ENCODE results near the gene MTMR12. TPM values are rescaled to one million over a fixed set of nuclear protein-coding genes. Genes with fewer than 3 reads are reported as not detected.
A peak's percentile ranks its signal among the peaks of the same experiment; 100 is the strongest.
"Not testable (repeated sequence)": the region's sequence is repeated elsewhere in the genome, so short reads cannot be mapped to it uniquely, and the experiment has no call there.

Gene MTMR12
- total and polyA plus RNA-seq, 7 experiments from 2014 or later: 12.4 to 28.2 (median 23.8) TPM

GRCh38 chr5:32288135-32288534 lies 24.6 kb downstream of the MTMR12 start:
- DNase-seq; H3K27ac ChIP-seq (ENCODE audit: low read depth, low read length); POLR2A ChIA-PET; H3K27me3 Mint-ChIP-seq; H3K27me3 ChIP-seq (ENCODE audit: control insufficient read depth in 2 of 2, insufficient read depth in 2 of 2, low read length in 2 of 2); H3K9me3 ChIP-seq (ENCODE audit: control insufficient read depth in 2 of 3, low read length in 3 of 3); intact Hi-C loops (cut with micrococcal nuclease); H3K4me3 Mint-ChIP-seq; ATAC-seq; H3K4me3 ChIP-seq (ENCODE audit: low read length); H3K9me3 Mint-ChIP-seq; H3K36me3 ChIP-seq (ENCODE audit: control insufficient read depth in 2 of 3, insufficient read depth in 3 of 3, low read length in 3 of 3); H3K4me1 ChIP-seq (ENCODE audit: control insufficient read depth in 2 of 2, insufficient read depth in 2 of 2, low read length in 2 of 2): not testable (repeated sequence)
- H3K4me1 Mint-ChIP-seq: peaks cover 18 to 61% (median 56%) of the 10 kb centered on the region in 7 donors
- CTCF ChIA-PET: interaction anchor here (0.7 kb wide), 1 partner anchor 57 kb away, joined by 3 read pairs; no protein-coding TSS in a partner anchor
- H3K27ac Mint-ChIP-seq: peak overlapping the region in 4 of 9 donors; percentile 32 to 52 (median 50)
- peaks cover 9 to 33% (median 23%) of the 10 kb centered on the region in 5 donors for H3K36me3 Mint-ChIP-seq

- H3K27me3 ChIP-seq (ENCODE audit: control insufficient read depth in 2 of 2, insufficient read depth in 2 of 2, low read length in 2 of 2); H3K27ac ChIP-seq (ENCODE audit: low read depth, low read length); H3K36me3 ChIP-seq (ENCODE audit: control insufficient read depth in 2 of 3, insufficient read depth in 3 of 3, low read length in 3 of 3); H3K9me3 ChIP-seq (ENCODE audit: control insufficient read depth in 2 of 3, low read length in 3 of 3); DNase-seq; H3K9me3 Mint-ChIP-seq; POLR2A ChIA-PET; H3K4me1 ChIP-seq (ENCODE audit: control insufficient read depth in 2 of 2, insufficient read depth in 2 of 2, low read length in 2 of 2); H3K4me3 Mint-ChIP-seq; H3K4me3 ChIP-seq (ENCODE audit: low read length); H3K27me3 Mint-ChIP-seq; intact Hi-C loops (cut with micrococcal nuclease); ATAC-seq: not testable (repeated sequence)
- CTCF ChIA-PET: interaction anchor here (0.7 kb wide), 1 partner anchor 57 kb away, joined by 3 read pairs; no protein-coding TSS in a partner anchor
- Mint-ChIP-seq H3K4me1 (peaks cover 17 to 61% (median 56%) of the 10 kb centered on the region in 7 donors), H3K27ac (peak overlapping the region in 1 of 9 donors; percentile 39), H3K36me3 (peaks cover 3 to 30% (median 20%) of the 10 kb centered on the region in 5 donors)
Measured at GRCh38 chr5:32287525-32287924, 25.2 kb downstream of the MTMR12 start.

- no peak overlapping the region for H3K27ac ChIP-seq (ENCODE audit: low read depth, low read length)
- POLR2A ChIA-PET: no interaction called here
Measured at GRCh38 chr5:32285510-32286138, 27.1 kb downstream of the MTMR12 start.

GRCh38 chr5:32283539-32284377 lies 29.0 kb downstream of the MTMR12 start:
- intact Hi-C loops (cut with micrococcal nuclease): loop anchor here in 1 of 2 donors (2.0 kb wide), 1 partner anchor 111 kb away; no protein-coding TSS in a partner anchor
- Mint-ChIP-seq H3K36me3 (peaks cover 0 to 35% (median 12%) of the 10 kb centered on the region in 5 donors), H3K27me3 (no peaks in the 10 kb centered on the region), H3K4me3 (no peak overlapping the region), H3K27ac (peak overlapping the region in 5 of 9 donors; percentile 7 to 55 (median 14)), H3K4me1 (peaks cover 10 to 67% (median 63%) of the 10 kb centered on the region in 7 donors), H3K9me3 (peaks cover 0 to 4% (median 0%) of the 10 kb centered on the region in 11 donors)
- ATAC-seq (peak; percentile 68), DNase-seq (no peak)
- H3K36me3 ChIP-seq (ENCODE audit: control insufficient read depth in 2 of 3, insufficient read depth in 3 of 3, low read length in 3 of 3): no peaks in the 10 kb centered on the region
- H3K4me1 ChIP-seq (ENCODE audit: control insufficient read depth in 2 of 2, insufficient read depth in 2 of 2, low read length in 2 of 2): peaks cover 0 to 12% of the 10 kb centered on the region in 2 donors
- POLR2A ChIA-PET: interaction anchor here (0.6 to 0.9 kb wide), 2 partner anchors 27 to 63 kb away, joined by 3 read pairs; no protein-coding TSS in a partner anchor
- no peaks in the 10 kb centered on the region for H3K9me3 ChIP-seq (ENCODE audit: control insufficient read depth in 2 of 3, low read length in 3 of 3)
- no peak overlapping the region for H3K4me3 ChIP-seq (ENCODE audit: low read length)
- CTCF ChIA-PET: interaction anchor here (0.8 kb wide), 1 partner anchor 46 kb away, joined by 3 read pairs; no protein-coding TSS in a partner anchor
- H3K27me3 ChIP-seq (ENCODE audit: control insufficient read depth in 2 of 2, insufficient read depth in 2 of 2, low read length in 2 of 2): no peaks in the 10 kb centered on the region
- H3K27ac ChIP-seq (ENCODE audit: low read depth, low read length): no peak overlapping the region

More at GRCh38 chr5:32285510-32286138, 27.1 kb downstream of the MTMR12 start:
- Histone ChIP-seq H3K4me3 (ENCODE audit: low read length) (no peak overlapping the region), H3K36me3 (ENCODE audit: control insufficient read depth in 2 of 3, insufficient read depth in 3 of 3, low read length in 3 of 3) (no peaks in the 10 kb centered on the region), H3K4me1 (ENCODE audit: control insufficient read depth in 2 of 2, insufficient read depth in 2 of 2, low read length in 2 of 2) (peaks cover 0 to 5% of the 10 kb centered on the region in 2 donors), H3K27me3 (ENCODE audit: control insufficient read depth in 2 of 2, insufficient read depth in 2 of 2, low read length in 2 of 2) (no peaks in the 10 kb centered on the region), H3K9me3 (ENCODE audit: control insufficient read depth in 2 of 3, low read length in 3 of 3) (no peaks in the 10 kb centered on the region)
- DNase-seq (no peak), ATAC-seq (no peak)
- CTCF ChIA-PET: no interaction called here
- intact Hi-C loops (cut with micrococcal nuclease): no loop called here
- Mint-ChIP-seq H3K4me1 (peaks cover 8 to 64% (median 59%) of the 10 kb centered on the region in 7 donors), H3K36me3 (peaks cover 0 to 25% (median 12%) of the 10 kb centered on the region in 5 donors), H3K4me3 (no peak overlapping the region), H3K27ac (peak overlapping the region in 2 of 9 donors; percentile 28 to 43), H3K9me3 (peaks cover 0 to 3% (median 0%) of the 10 kb centered on the region in 11 donors), H3K27me3 (no peaks in the 10 kb centered on the region)

- no peaks in the 10 kb centered on the region for H3K9me3 ChIP-seq (ENCODE audit: control insufficient read depth in 2 of 3, low read length in 3 of 3)
- DNase-seq (no peak), ATAC-seq (no peak)
- H3K4me1 Mint-ChIP-seq: peaks cover 8 to 67% (median 62%) of the 10 kb centered on the region in 7 donors
- no peak overlapping the region for H3K27ac ChIP-seq (ENCODE audit: low read depth, low read length)
- H3K27me3 ChIP-seq (ENCODE audit: control insufficient read depth in 2 of 2, insufficient read depth in 2 of 2, low read length in 2 of 2): no peaks in the 10 kb centered on the region
- H3K9me3 Mint-ChIP-seq: peaks cover 0 to 4% (median 0%) of the 10 kb centered on the region in 11 donors
- peaks cover 0 to 34% (median 12%) of the 10 kb centered on the region in 5 donors for H3K36me3 Mint-ChIP-seq
- intact Hi-C loops (cut with micrococcal nuclease): loop anchor here in 1 of 2 donors (2.0 kb wide), 1 partner anchor 110 kb away; no protein-coding TSS in a partner anchor
- H3K27ac Mint-ChIP-seq: peak overlapping the region in 2 of 9 donors; percentile 8 to 55
- ChIA-PET CTCF (no interaction called here), POLR2A (interaction anchor here (0.6 to 0.9 kb wide), 2 partner anchors 28 to 64 kb away, joined by 3 read pairs; no protein-coding TSS in a partner anchor)
- peaks cover 5 to 16% of the 10 kb centered on the region in 2 donors for H3K4me1 ChIP-seq (ENCODE audit: control insufficient read depth in 2 of 2, insufficient read depth in 2 of 2, low read length in 2 of 2)
- H3K4me3 ChIP-seq (ENCODE audit: low read length): no peak overlapping the region
- H3K4me3 Mint-ChIP-seq: no peak overlapping the region
- H3K36me3 ChIP-seq (ENCODE audit: control insufficient read depth in 2 of 3, insufficient read depth in 3 of 3, low read length in 3 of 3): no peaks in the 10 kb centered on the region
- no peaks in the 10 kb centered on the region for H3K27me3 Mint-ChIP-seq
Measured at GRCh38 chr5:32283061-32283460, 29.7 kb downstream of the MTMR12 start.

DNA sequence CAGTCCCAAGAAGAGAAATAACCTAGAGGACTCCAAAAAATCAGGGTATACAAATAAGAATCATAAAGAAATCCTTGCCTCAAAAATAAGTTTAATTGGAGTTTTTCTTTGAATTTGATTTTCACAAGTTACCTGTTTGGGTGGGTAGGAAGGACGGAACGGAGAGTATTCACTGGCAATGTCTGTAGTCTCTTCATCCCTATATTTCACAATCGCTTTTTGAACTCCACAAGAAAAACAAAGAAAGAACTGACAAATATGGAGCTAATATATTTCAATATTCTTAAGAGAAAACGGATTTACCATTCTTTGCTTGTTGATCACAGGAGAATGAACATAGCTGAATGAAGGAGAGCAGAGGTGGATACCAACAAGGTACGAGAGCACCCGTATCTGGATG lies 30.1 kb downstream of the MTMR12 start:
- Histone ChIP-seq H3K36me3 (ENCODE audit: control insufficient read depth in 2 of 3, insufficient read depth in 3 of 3, low read length in 3 of 3) (no peaks in the 10 kb centered on the region), H3K4me3 (ENCODE audit: low read length) (no peak overlapping the region), H3K4me1 (ENCODE audit: control insufficient read depth in 2 of 2, insufficient read depth in 2 of 2, low read length in 2 of 2) (peaks cover 7 to 21% of the 10 kb centered on the region in 2 donors), H3K27me3 (ENCODE audit: control insufficient read depth in 2 of 2, insufficient read depth in 2 of 2, low read length in 2 of 2) (no peaks in the 10 kb centered on the region), H3K9me3 (ENCODE audit: control insufficient read depth in 2 of 3, low read length in 3 of 3) (no peaks in the 10 kb centered on the region), H3K27ac (ENCODE audit: low read depth, low read length) (no peak overlapping the region)
- H3K9me3 Mint-ChIP-seq: peaks cover 0 to 4% (median 0%) of the 10 kb centered on the region in 11 donors
- intact Hi-C loops (cut with micrococcal nuclease): loop anchor here in 1 of 2 donors (2.0 kb wide), 1 partner anchor 110 kb away; no protein-coding TSS in a partner anchor
- ATAC-seq (no peak), DNase-seq (no peak)
- no peak overlapping the region for H3K4me3 Mint-ChIP-seq
- no peaks in the 10 kb centered on the region for H3K27me3 Mint-ChIP-seq
- ChIA-PET CTCF (no interaction called here), POLR2A (interaction anchor here (0.6 kb wide), 1 partner anchor 28 kb away, joined by 3 read pairs; no protein-coding TSS in a partner anchor)
- peaks cover 0 to 36% (median 12%) of the 10 kb centered on the region in 5 donors for H3K36me3 Mint-ChIP-seq
- H3K27ac Mint-ChIP-seq: peak overlapping the region in 2 of 9 donors; percentile 8 to 14
- H3K4me1 Mint-ChIP-seq: peaks cover 12 to 69% (median 64%) of the 10 kb centered on the region in 7 donors
